HG02970 (cell line): ENCODE results near the gene S100A16.

Source experiments
- ATAC-seq: cut with Tn5 transposase; IDR thresholded peaks from one replicate; pipeline ENCODE4 v1.9.1; 2021; ENCODE audit warnings: mild to moderate bottlenecking, moderate library complexity, moderate number of reproducible peaks; ENCODE audit not compliant: unreplicated experiment, low FRiP score

S100A16 gene

GRCh38 chr1:153616917-153617311 lies 4.0 kb upstream of the S100A16 start:
- no peak for ATAC-seq

- no peak for ATAC-seq
Observed at GRCh38 chr1:153616144-153616916, 3.4 kb upstream of the S100A16 start, which contains the start of gene S100A14. TSS of gene S100A14 (minus strand) at chr1:153616325. CDS start at chr1:153615858, 467 bp downstream.

- no peak for ATAC-seq
Observed at GRCh38 chr1:153615406-153615805, 2.5 kb upstream of the S100A16 start.

DNA sequence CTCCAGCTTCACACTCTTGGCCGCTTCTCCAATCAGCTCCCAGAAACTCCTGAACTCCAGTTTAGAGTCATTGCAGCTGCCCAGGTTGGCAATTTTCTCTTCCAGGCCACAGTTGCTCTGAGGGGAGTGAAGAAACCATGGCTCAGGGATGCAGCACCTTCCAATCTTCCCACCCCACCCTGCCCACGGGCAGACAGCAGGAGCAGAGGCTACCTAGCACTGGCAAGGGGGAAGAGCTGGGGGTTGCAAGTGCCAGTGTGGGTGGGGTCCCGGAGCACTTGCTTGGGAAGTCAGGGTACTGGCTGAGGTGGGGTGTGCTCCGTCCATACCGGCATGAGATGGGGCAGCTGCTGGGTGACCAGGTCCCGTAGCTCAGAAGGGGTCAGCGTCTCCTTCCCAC lies 2.0 kb upstream of the S100A16 start:
- no peak for ATAC-seq

- ATAC-seq = no peak
Observed at GRCh38 chr1:153614189-153614900, 1.4 kb upstream of the S100A16 start.

DNA sequence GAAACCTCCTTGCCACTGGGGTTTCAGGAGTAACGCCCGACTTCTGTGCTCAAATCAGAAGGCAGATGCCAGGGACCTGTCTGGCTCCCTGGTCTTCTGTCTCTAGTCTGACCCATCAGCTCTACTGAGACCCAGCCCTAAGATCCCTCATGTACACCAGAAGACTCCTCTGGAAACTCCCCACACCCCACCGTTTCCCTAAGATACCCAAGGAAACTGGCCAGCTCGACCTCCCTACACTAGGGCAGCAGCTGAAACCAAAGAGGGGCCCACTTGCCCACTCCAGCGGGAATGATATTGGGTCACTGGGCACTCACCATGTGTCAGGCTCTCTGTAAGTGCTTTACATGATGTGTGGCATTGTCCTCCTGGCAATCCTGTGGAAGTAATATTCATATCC lies 469 bp upstream of the S100A16 start:
- no peak for ATAC-seq

GRCh38 chr1:153612111-153612754 lies 704 bp downstream of the S100A16 start:
- no peak for ATAC-seq

- no peak for ATAC-seq
Observed at GRCh38 chr1:153611356-153611755, 1.6 kb downstream of the S100A16 start.

- no peak for ATAC-seq
Observed at GRCh38 chr1:153610811-153611301, 2.1 kb downstream of the S100A16 start.

DNA sequence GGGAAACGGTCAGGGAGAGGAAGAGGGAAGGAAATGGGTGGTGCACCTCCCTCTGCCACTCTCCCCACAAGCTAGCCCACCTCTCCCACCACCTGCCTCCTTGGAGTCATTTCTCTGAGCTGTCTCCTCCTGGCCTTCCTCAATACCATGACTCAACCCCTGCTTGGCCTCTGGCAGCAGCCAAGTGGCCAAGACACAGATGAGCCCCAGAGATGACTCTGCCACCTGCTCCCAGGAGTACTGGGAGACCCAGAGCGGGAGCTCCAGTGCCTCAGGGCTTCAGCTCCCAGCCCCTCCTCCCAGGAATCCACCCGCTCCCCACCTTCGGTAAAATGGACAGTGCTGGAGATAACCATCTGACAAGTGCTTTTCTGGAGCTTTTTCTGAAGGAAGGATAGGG lies 2.6 kb downstream of the S100A16 start:
- ATAC-seq = no peak

DNA sequence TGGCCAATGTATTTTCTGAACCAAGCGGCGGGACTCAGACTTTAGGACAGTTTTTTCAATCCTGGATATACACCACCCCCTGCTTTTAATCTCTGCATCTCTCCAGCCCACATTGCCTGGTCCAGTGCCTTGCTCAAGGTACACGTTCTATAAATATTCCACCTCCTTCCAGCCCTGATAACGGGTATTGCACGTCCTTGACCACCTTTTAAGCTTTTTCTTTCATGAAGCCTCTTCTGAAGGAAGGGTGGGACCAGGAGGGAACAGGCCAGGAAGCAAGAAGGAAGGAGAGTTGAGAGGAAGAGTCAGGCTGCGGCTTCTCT lies 3.4 kb downstream of the S100A16 start:
- no peak for ATAC-seq

DNA sequence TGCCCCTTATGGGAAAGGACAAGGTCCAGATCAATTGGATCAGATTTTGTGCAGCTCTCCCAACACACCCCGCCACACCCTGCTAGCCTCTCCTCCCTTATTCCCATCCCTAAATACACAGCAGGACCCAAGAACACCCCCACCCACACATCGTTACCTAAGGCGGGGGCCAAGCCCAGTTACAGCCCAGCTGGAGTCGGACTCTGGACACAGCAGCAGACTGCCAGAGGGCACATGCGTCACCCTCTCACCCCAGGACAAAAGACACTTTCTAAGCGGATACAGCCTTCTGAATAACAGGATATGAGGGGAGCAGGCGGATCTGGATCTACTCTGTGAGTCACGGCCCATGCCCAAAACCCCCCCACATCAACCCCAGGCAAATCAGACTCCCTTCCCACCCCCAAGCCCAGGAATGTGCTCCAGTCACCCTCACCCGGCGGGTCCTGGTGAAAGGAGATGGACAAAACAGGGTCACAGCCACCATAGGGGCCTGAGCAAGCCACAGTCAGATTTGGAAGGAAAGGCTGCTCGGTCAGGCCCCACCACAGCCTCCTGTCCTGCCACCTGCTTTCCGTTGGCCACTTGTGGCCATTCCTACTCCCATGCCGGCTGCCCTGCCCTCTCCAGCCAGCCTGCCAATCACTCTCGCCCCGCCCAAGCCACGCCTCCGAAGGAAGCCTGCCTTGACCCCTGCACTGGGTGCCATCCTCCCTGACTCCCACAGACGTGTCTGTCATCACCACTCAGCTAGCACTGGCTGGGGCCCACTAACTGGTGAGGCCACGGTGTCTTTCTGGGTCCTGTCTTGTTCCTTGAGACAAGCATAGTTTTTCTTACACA lies 4.0 kb downstream of the S100A16 start:
- ATAC-seq = no peak

DNA sequence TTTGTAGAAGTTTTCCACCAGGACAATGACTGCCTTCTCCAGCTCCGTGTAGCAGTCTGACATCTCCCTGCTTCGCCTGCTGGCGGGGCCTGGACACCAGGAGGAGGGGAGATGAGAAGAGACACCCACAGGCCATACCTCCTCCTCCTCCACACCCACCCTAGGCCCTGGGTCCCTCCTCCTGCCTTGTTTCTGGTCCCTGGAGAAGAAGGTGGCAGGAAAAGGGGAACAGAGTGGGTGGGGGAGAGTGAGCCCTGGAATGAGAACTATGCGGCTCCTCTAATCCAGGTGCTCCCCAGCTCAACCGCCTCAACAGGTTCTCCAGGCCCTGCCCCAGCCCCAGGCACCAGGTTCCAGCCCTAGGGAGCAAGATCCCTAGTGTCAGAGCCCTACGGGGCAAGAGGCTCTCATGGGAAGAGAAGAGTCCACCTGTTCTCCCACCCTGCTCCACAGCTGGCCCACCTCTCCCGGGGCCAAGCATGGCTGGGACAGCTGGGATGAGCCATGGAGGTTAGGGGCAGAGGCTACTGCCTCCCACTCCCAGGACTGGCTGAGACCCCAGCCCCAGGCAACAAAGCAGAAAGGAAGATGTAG lies 4.8 kb downstream of the S100A16 start:
- no peak for ATAC-seq

- no peak for ATAC-seq
Observed at GRCh38 chr1:153607381-153607780, 5.6 kb downstream of the S100A16 start.

DNA sequence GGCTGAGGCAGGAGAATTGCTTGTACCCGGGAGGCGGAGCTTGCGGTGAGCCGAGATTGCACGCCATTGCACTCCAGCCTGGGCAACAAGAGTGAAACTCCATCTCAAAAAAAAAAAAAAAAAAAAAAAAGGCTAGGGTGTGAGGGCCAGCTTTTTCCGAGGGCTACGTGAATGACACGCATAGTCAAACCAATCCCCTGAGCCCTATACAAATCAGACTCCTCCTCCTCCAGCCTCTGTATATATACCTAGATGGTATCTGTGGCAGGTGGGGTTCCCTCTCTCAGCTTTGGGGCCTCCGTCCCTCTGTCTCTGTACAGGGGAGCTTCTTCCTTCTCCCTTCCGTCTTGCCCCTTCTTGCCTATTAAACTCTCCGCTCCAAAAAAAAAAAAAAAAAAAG lies 6.7 kb downstream of the S100A16 start:
- ATAC-seq = no peak

- no peak for ATAC-seq
Observed at GRCh38 chr1:153602749-153603148, 10.2 kb downstream of the S100A16 start.

DNA sequence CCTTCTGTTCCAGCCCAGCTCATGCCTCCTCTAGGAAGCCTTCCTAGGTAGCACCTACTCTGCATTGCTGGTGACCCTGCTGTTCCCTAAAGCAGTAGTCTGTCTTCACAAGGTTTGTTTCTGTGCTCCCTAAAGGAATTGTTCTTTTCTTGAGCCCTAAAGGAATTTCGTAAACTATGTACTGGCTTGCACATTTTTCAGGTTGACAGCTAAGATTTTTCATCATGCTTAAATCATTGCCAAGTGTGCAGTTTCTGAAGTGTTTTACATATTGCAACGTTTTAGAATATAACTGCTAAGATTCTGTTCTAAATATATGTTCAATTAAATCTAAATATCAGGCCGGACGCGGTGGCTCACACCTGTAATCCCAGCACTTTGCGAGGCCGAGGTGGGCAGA lies 13.1 kb downstream of the S100A16 start:
- no peak for ATAC-seq

DNA sequence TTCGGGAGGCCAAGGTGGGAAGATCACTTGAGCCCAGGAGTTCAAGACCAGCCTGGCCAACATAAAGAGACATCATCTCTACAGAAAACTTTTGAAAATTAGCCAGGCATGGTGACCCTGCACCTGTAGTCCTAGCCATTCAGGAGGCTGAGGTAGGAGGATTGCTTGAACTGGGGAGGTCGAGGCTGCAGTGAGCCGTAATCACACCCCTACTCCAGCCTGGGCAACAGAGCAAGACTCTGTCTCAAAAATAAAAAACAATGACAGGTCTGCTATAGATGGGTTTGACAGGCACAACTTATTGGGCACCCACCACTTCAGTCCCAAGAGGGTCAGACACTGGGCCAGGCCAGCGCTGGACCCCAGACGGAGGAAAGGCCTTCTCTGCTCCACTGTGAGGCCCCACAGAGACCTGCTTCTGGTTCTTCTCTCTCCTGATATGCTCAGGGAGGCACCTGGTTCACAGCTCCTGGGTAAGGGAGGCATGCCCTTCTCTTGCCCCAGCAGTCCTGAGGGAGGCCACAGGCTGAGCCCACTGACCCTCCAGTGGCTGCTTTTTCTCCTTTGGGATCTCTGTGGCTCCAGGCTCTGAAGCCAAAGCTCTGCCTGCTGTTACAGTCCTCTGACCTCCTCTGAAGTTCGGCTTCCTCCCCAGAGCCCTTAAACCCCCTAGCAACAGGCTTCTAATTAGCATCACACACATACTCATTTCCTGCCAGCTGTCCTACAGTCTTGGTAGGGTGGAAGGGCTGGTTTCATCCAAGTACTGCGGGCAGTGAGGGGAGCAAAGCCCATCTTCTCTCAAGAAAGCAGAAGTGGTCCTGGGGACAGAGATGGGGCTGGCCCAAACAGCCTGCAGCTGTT lies 14.4 kb downstream of the S100A16 start:
- peak; percentile 82 for ATAC-seq

GRCh38 chr1:153597206-153597605 lies 15.7 kb downstream of the S100A16 start:
- no peak for ATAC-seq
